Vagina (tissue), 2 donors: ENCODE measurements around the gene RPS14. TPM values are rescaled to one million over a fixed set of nuclear protein-coding genes. Genes with fewer than 3 reads are reported as not detected.

ENCODE experiments used
- DNase-seq, 2 donors: peaks; one replicate each; pipeline ENCODE4 v3.0.0-alpha.2; 2017; ENCODE audit errors: extremely low spot score in 2 of 2
- H3K27ac ChIP-seq: fragments of 200-600 bp; sonication (generic); one replicate; pipeline ENCODE4 v1.5.1; 2019
- H3K27me3 ChIP-seq: fragments of 200-600 bp; sonication (generic); one replicate; pipeline ENCODE4 v1.5.1; 2019
- H3K36me3 ChIP-seq, 2 donors: fragments of 200-600 bp; sonication (generic); one replicate each; pipeline ENCODE4 v1.5.1; 2017 to 2019
- H3K4me1 ChIP-seq: fragments of 200-600 bp; sonication (generic); one replicate; pipeline ENCODE4 v1.5.1; 2019
- H3K4me3 ChIP-seq, 2 donors: fragments of 200-600 bp; sonication (generic); 1 replicate in 1 of 2; 2 replicates in 1 of 2; pipeline ENCODE4 v1.5.1; 2016 to 2019
- H3K9me3 ChIP-seq: fragments of 200-600 bp; sonication (generic); one replicate; pipeline ENCODE4 v1.5.1; 2019
- POLR2A ChIP-seq, 2 donors: fragments of 450-650 bp; IDR thresholded peaks; one replicate each; pipeline ENCODE4 v1.6.1; 2017; ENCODE audit warnings: antibody characterized with exemption in 2 of 2, mild to moderate bottlenecking in 2 of 2, moderate library complexity in 2 of 2
- POLR2AphosphoS5 ChIP-seq, 2 donors: sonication (generic); formaldehyde crosslinking; IDR thresholded peaks; one replicate each; pipeline ENCODE4 v1.9.0; 2017; ENCODE audit warnings: antibody characterized with exemption in 2 of 2, mild to moderate bottlenecking in 2 of 2, low read depth in 1 of 2; ENCODE audit not compliant: insufficient read depth in 1 of 2
- intact Hi-C: fragments of 100-400 bp; cut with DNase I; formaldehyde crosslinking; loops from one replicate; pipeline ENCODE4 v1.15.1; 2023
- total RNA-seq: library from RNA; depleted of rRNA; stranded (reverse); fragments of >200 nt; gene quantifications from one replicate; pipeline ENCODE4 v1.2.3, GENCODE V29; 2016
- TF ChIP-seq, protein P1 (sequence below), 3 experiments: fragments of 450-650 bp in 2 of 3; fragments of 200-600 bp in 1 of 3; sonication (generic) in 1 of 3; IDR thresholded peaks; one replicate each; pipeline ENCODE4 v1.5.1; 2017 to 2019; ENCODE audit warnings: antibody characterized with exemption in 3 of 3, mild to moderate bottlenecking in 2 of 3, moderate library complexity in 2 of 3

The RPS14 gene
- total RNA-seq, 1 donor from 2014 or later, result 3,194 TPM

DNA sequence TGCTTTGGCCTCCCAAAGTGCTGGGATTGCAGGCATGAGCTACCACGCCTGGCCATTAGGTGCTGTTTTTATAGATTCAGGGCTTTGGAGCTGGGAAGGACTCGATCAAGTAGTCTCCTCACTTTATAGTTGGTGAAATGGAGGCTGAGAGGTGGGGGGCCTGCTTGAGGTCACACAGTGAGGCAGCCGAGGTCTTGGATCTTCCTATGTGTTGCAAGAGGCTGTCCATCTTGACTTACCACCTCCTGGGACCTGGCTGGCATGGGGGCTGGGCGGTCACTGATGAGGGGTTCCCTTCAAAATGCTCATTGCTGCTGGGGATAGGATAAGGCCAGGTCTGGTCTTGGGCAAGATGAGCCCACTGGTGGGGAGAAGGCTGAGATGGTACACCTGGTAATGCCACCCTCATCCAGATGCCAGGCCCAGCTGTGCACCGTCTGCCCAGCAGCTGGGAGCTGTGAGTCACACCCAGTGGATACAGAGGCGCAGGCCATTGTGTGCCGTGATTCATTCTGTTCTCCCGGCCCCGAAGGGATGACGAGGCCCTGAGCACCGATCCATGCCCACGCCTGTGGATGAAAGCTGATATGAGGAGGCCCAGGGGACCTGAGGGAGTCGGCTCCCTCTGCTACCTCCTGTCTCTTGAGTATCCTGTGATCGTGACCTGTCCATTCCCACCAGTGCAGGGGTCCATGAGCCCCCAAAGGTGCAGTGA lies 47.9 kb upstream of the RPS14 start:
- peaks cover 83% of the 10 kb centered on the region for H3K4me1 ChIP-seq
- peak overlapping the region in 1 of 2 donors; percentile 19 for H3K4me3 ChIP-seq

DNA sequence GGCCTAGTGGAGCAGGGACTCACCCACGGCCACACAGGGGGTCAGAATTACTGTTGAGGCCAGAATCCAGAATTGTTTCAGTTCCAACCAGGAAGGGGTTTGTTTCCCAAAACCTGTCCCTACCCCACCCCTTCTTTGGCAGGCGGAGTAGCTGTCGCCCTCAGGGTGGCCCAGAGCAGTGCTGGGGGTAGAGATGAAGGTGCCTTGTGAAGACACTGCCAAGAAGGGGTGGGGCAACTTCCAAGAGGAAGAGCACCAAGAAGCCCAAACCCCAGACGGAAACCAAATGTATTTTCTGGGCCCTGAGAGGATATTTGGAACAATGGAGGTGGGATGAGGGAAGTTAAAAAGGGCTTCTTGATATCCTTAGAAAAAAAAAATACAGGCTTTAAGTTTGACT lies 47.0 kb upstream of the RPS14 start:
- peaks cover 83% of the 10 kb centered on the region for H3K4me1 ChIP-seq

More for the DNA sequence above, 47.9 kb upstream of the RPS14 start:
- Histone ChIP-seq H3K9me3 (no peaks in the 10 kb centered on the region), H3K27me3 (no peaks in the 10 kb centered on the region), H3K36me3 (no peaks in the 10 kb centered on the region), H3K27ac (peak overlapping the region; percentile 81)
- no peak for DNase-seq
- intact Hi-C loops, result no loop called here
- TF ChIP-seq, protein P1, sequence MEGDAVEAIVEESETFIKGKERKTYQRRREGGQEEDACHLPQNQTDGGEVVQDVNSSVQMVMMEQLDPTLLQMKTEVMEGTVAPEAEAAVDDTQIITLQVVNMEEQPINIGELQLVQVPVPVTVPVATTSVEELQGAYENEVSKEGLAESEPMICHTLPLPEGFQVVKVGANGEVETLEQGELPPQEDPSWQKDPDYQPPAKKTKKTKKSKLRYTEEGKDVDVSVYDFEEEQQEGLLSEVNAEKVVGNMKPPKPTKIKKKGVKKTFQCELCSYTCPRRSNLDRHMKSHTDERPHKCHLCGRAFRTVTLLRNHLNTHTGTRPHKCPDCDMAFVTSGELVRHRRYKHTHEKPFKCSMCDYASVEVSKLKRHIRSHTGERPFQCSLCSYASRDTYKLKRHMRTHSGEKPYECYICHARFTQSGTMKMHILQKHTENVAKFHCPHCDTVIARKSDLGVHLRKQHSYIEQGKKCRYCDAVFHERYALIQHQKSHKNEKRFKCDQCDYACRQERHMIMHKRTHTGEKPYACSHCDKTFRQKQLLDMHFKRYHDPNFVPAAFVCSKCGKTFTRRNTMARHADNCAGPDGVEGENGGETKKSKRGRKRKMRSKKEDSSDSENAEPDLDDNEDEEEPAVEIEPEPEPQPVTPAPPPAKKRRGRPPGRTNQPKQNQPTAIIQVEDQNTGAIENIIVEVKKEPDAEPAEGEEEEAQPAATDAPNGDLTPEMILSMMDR (IDR thresholded peaks at IDR 0.05), result no peak
- TF ChIP-seq POLR2AphosphoS5 (IDR thresholded peaks at IDR 0.05; ENCODE audit: insufficient read depth in 1 of 2, low read depth in 1 of 2), result peak; percentile 46 to 84

DNA sequence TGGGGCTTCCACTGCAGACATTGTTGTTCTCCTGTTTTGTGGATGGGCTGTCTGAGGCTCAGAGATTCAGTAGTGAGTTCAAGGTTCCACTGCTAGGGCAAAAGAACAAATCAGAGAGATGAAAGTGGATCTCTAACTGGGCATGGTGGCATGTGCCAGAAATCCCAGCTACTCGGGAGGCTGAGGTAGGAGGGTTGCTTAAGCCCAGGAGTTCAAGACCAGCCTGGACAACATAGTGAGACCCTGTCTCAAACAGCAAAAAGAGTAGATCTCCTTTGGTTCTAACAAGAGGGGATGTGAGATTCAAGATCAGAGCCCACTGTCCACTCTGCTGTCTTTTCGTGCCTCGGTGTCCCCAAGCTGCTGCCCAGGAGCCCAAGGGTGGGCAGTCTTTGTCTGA lies 46.6 kb upstream of the RPS14 start:
- Histone ChIP-seq H3K9me3 (no peaks in the 10 kb centered on the region), H3K4me1 (peaks cover 83% of the 10 kb centered on the region), H3K4me3 (no peak overlapping the region), H3K27me3 (no peaks in the 10 kb centered on the region), H3K36me3 (no peaks in the 10 kb centered on the region), H3K27ac (peak overlapping the region; percentile 81)
- TF ChIP-seq, protein P1 (IDR thresholded peaks at IDR 0.05), result no peak
- TF ChIP-seq POLR2AphosphoS5 (IDR thresholded peaks at IDR 0.05; ENCODE audit: insufficient read depth in 1 of 2, low read depth in 1 of 2) (no peak), POLR2A (IDR thresholded peaks at IDR 0.05) (no peak)
- intact Hi-C loops, result no loop called here
- no peak for DNase-seq

More for the DNA sequence above, 47.0 kb upstream of the RPS14 start:
- intact Hi-C loops, result no loop called here
- Histone ChIP-seq H3K27ac (peak overlapping the region; percentile 81), H3K36me3 (no peaks in the 10 kb centered on the region), H3K9me3 (no peaks in the 10 kb centered on the region), H3K27me3 (no peaks in the 10 kb centered on the region), H3K4me3 (no peak overlapping the region)
- no peak for DNase-seq
- TF ChIP-seq POLR2A (IDR thresholded peaks at IDR 0.05), result no peak

DNA sequence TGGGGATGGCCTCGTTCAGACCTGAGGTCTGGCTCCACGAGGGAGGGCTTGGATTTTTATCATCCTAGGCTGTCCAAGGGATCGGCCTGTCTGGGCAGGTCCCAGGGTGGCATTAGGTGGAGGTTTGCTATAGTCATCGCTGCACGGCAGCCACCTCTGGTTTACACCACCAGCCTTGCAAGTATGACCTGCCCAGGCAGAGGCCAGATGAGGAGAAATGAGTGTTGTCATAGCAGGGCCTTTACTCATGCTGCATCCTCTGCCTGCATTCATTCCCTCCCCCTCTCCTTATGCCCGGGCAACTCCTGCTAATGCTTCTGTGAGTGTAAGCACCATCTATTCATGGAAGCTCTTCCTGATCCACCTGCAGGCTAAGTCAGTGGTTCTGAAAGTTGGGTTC lies 43.1 kb upstream of the RPS14 start:
- peaks cover 83% of the 10 kb centered on the region for H3K4me1 ChIP-seq
- DNase-seq, result no peak
- intact Hi-C loops, result no loop called here

DNA sequence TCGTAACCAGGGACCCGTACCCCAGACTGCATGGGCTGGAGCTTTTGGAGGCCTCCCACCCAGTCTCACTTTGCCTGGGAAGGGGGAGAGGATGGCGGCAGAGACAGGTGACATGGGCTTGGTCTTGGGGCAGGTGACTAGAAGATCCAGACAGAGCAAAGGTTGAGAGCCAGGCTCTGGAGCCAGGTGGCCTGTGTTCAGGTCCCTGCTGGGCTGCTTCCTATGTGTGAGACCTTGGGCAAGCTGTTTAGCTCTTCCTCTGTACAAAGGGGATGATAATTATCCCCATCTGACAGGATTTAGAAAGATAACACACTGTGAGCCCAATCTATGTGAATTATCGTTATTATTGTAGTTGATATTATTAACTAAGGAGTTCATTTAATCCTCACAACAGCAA lies 42.3 kb upstream of the RPS14 start:
- no peaks in the 10 kb centered on the region for H3K27me3 ChIP-seq
- no peaks in the 10 kb centered on the region for H3K9me3 ChIP-seq
- no peak overlapping the region for H3K4me3 ChIP-seq
- TF ChIP-seq POLR2A (IDR thresholded peaks at IDR 0.05) (no peak), POLR2AphosphoS5 (IDR thresholded peaks at IDR 0.05; ENCODE audit: insufficient read depth in 1 of 2, low read depth in 1 of 2) (no peak)
- TF ChIP-seq, protein P1 (IDR thresholded peaks at IDR 0.05), result no peak
- peaks cover 83% of the 10 kb centered on the region for H3K4me1 ChIP-seq
- intact Hi-C loops, result no loop called here
- DNase-seq, result no peak
- H3K27ac ChIP-seq, result peak overlapping the region; percentile 94
- H3K36me3 ChIP-seq, result no peaks in the 10 kb centered on the region

More for the DNA sequence above, 43.1 kb upstream of the RPS14 start:
- Histone ChIP-seq H3K4me3 (no peak overlapping the region), H3K27ac (peak overlapping the region; percentile 94), H3K27me3 (no peaks in the 10 kb centered on the region), H3K36me3 (no peaks in the 10 kb centered on the region), H3K9me3 (no peaks in the 10 kb centered on the region)
- TF ChIP-seq, protein P1 (IDR thresholded peaks at IDR 0.05), result no peak
- TF ChIP-seq POLR2AphosphoS5 (IDR thresholded peaks at IDR 0.05; ENCODE audit: insufficient read depth in 1 of 2, low read depth in 1 of 2), result peak; percentile 31 to 67
